Neural cell (in vitro differentiated cells): Measurements from ENCODE around the gene DSCAML1. TPM values are rescaled to one million over a fixed set of nuclear protein-coding genes. Genes with fewer than 3 reads are reported as not detected.

ENCODE experiments used
- H2AFZ ChIP-seq: fragments of 200-600, 300-800 bp; sonication (generic), shearing (Covaris generic); 2 replicates; pipeline ENCODE4 v1.6.0; 2014; ENCODE audit warnings: low read depth, mild to moderate bottlenecking, antibody characterized with exemption, low read length, moderate library complexity
- H3F3A ChIP-seq: fragments of 200-600 bp; shearing (Covaris generic); 2 replicates; pipeline ENCODE4 v1.6.1; 2016; ENCODE audit warnings: mild to moderate bottlenecking, moderate library complexity, mixed read lengths, antibody characterized with exemption, low read length; ENCODE audit not compliant: insufficient read depth, poor library complexity, severe bottlenecking
- H3K27ac ChIP-seq: fragments of 200-600, 300-800 bp; sonication (generic), shearing (Covaris generic); 2 replicates; pipeline ENCODE4 v1.5.1; 2014; ENCODE audit warnings: mild to moderate bottlenecking, low read length, moderate library complexity
- H3K27me3 ChIP-seq: fragments of 300-800, 200-600 bp; sonication (generic), shearing (Covaris generic); 2 replicates; pipeline ENCODE4 v1.6.0; 2014; ENCODE audit warnings: mild to moderate bottlenecking, low read depth, low read length, moderate library complexity; ENCODE audit not compliant: insufficient read depth
- H3K36me3 ChIP-seq: fragments of 300-800, 200-600 bp; sonication (generic), shearing (Covaris generic); 2 replicates; pipeline ENCODE4 v1.5.1; 2014; ENCODE audit warnings: mild to moderate bottlenecking, antibody characterized with exemption, low read length, moderate library complexity; ENCODE audit not compliant: insufficient read depth
- H3K4me2 ChIP-seq: fragments of 300-800, 200-600 bp; sonication (generic), shearing (Covaris generic); 2 replicates; pipeline ENCODE4 v1.6.0; 2014; ENCODE audit warnings: mild to moderate bottlenecking, low read length
- H3K4me3 ChIP-seq: fragments of 300-800, 200-600 bp; sonication (generic), shearing (Covaris generic); 2 replicates; pipeline ENCODE4 v1.5.1; 2014; ENCODE audit warnings: mild to moderate bottlenecking, low read length, moderate library complexity
- H3K79me2 ChIP-seq: fragments of 200-600 bp; shearing (Covaris generic); replicated peaks from 2 replicates; pipeline ENCODE4 v1.6.0; 2014; ENCODE audit warnings: mild to moderate bottlenecking, low read length, moderate library complexity; ENCODE audit not compliant: insufficient read depth
- H3K9ac ChIP-seq: fragments of 300-800, 200-600 bp; sonication (generic), shearing (Covaris generic); 2 replicates; pipeline ENCODE4 v1.6.1; 2016; ENCODE audit warnings: mild to moderate bottlenecking, low read length, mixed read lengths
- H3K9me2 ChIP-seq: fragments of 200-600 bp; shearing (Covaris generic); 2 replicates; pipeline ENCODE4 v1.6.1; 2016; ENCODE audit warnings: mild to moderate bottlenecking, low read length, mixed read lengths; ENCODE audit not compliant: insufficient read depth
- H3K9me3 ChIP-seq: fragments of 200-600, 300-800 bp; sonication (generic), shearing (Covaris generic); 2 replicates; pipeline ENCODE4 v1.6.1; 2016; ENCODE audit warnings: mild to moderate bottlenecking, mixed run types, low read length, moderate library complexity, mixed read lengths
- H4K20me1 ChIP-seq: fragments of 200-600 bp; shearing (Covaris generic); 2 replicates; pipeline ENCODE4 v1.6.1; 2016; ENCODE audit warnings: mild to moderate bottlenecking, mixed run types; ENCODE audit not compliant: insufficient read depth
- EP300 ChIP-seq: fragments of 450-650 bp; conservative IDR thresholded peaks from 2 replicates; pipeline ENCODE4 v1.6.1; 2014; ENCODE audit warnings: antibody characterized with exemption, mild to moderate bottlenecking, moderate library complexity; ENCODE audit not compliant: poor library complexity, severe bottlenecking
- EZH2 ChIP-seq: fragments of 200-600, 300-800 bp; shearing (Covaris generic), sonication (generic); IDR thresholded peaks from 2 replicates; pipeline ENCODE4 v1.6.1; 2014; ENCODE audit warnings: antibody characterized with exemption, low read length, borderline replicate concordance, mild to moderate bottlenecking; ENCODE audit not compliant: insufficient read depth, poor library complexity, severe bottlenecking
- MXI1 ChIP-seq: fragments of 450-650 bp; conservative IDR thresholded peaks from 2 replicates; pipeline ENCODE4 v1.6.1; 2014; ENCODE audit warnings: antibody characterized with exemption, mild to moderate bottlenecking; ENCODE audit not compliant: poor library complexity, severe bottlenecking
- POLR2AphosphoS5 ChIP-seq: IDR thresholded peaks from 2 replicates; pipeline ENCODE4 v1.6.1; 2012
- RAD21 ChIP-seq: fragments of 450-650 bp; conservative IDR thresholded peaks from 2 replicates; pipeline ENCODE4 v1.6.1; 2014; ENCODE audit warnings: antibody characterized with exemption, mild to moderate bottlenecking, moderate library complexity
- SMC3 ChIP-seq: fragments of 450-650 bp; conservative IDR thresholded peaks from 2 replicates; pipeline ENCODE4 v1.6.1; 2014; ENCODE audit warnings: antibody characterized with exemption, mild to moderate bottlenecking, moderate library complexity; ENCODE audit not compliant: poor library complexity
- polyA plus RNA-seq: library from polyadenylated mRNA; depleted of rRNA; stranded (reverse); fragments of >200 nt; gene quantifications from 2 replicates; pipeline ENCODE4 v1.2.3, GENCODE V29; 2014
- TF ChIP-seq, protein P1 (sequence below): fragments of 450-650 bp; IDR thresholded peaks from 2 replicates; pipeline ENCODE4 v1.5.1; 2014; ENCODE audit warnings: antibody characterized with exemption, mild to moderate bottlenecking, moderate library complexity; ENCODE audit not compliant: poor library complexity, severe bottlenecking
- TF ChIP-seq, protein P2 (sequence below): IDR thresholded peaks from 2 replicates; pipeline ENCODE4 v1.6.1; 2012; ENCODE audit warnings: borderline replicate concordance

Gene DSCAML1
- polyA plus RNA-seq, 1 donor from 2014 or later, result 1.3 TPM

DNA sequence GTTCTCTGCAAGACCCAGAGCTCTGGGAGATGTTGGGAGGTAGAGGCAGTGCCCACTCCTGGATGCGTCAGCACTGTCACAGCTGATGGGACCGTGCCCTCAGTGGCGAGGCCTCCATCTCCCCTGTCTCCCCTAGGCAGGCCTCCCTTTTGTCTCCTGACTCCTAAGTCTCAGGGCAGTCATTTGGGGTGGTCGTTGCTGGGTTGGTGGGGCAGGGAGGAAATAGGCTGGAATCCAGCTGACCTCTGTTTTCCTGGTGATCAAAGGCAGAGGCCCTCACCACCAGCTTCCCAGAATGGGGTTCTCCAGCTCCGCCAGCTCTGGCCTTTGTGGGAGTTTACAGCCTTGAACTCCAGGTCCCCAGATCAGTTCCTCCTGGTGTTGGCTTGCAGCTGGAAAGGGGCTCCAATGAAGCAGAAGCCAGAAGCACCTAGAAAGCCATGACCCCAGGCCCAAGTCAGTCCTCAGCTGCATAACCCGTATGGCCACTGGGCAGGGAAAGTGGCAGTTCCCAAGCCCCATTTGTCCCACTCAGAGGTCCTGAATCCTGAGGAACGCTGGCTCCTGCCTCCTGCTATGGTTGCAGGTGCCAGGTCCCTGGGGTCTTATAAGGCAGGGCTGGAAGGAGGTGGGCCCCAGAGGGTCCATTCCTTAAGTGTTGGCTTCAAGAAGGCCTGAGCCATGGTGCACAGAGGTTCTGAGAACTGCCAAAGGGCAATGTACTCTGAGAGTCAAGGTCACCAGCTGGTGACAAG, 34.8 kb upstream of the DSCAML1 start:
- Histone ChIP-seq H3K36me3 (peaks cover 3% of the 10 kb centered on the region), H3K4me2 (no peak overlapping the region), H3F3A (no peaks in the 10 kb centered on the region), H3K9ac (no peak overlapping the region), H3K79me2 (no peaks in the 10 kb centered on the region), H3K9me3 (no peaks in the 10 kb centered on the region), H3K27me3 (no peaks in the 10 kb centered on the region), H3K27ac (no peak overlapping the region), H4K20me1 (no peaks in the 10 kb centered on the region), H2AFZ (no peak overlapping the region), H3K4me3 (no peak overlapping the region), H3K9me2 (no peaks in the 10 kb centered on the region)
- TF ChIP-seq, protein P1, sequence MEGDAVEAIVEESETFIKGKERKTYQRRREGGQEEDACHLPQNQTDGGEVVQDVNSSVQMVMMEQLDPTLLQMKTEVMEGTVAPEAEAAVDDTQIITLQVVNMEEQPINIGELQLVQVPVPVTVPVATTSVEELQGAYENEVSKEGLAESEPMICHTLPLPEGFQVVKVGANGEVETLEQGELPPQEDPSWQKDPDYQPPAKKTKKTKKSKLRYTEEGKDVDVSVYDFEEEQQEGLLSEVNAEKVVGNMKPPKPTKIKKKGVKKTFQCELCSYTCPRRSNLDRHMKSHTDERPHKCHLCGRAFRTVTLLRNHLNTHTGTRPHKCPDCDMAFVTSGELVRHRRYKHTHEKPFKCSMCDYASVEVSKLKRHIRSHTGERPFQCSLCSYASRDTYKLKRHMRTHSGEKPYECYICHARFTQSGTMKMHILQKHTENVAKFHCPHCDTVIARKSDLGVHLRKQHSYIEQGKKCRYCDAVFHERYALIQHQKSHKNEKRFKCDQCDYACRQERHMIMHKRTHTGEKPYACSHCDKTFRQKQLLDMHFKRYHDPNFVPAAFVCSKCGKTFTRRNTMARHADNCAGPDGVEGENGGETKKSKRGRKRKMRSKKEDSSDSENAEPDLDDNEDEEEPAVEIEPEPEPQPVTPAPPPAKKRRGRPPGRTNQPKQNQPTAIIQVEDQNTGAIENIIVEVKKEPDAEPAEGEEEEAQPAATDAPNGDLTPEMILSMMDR, result no peak
- TF ChIP-seq POLR2AphosphoS5, result no peak
- TF ChIP-seq SMC3, result no peak

DNA sequence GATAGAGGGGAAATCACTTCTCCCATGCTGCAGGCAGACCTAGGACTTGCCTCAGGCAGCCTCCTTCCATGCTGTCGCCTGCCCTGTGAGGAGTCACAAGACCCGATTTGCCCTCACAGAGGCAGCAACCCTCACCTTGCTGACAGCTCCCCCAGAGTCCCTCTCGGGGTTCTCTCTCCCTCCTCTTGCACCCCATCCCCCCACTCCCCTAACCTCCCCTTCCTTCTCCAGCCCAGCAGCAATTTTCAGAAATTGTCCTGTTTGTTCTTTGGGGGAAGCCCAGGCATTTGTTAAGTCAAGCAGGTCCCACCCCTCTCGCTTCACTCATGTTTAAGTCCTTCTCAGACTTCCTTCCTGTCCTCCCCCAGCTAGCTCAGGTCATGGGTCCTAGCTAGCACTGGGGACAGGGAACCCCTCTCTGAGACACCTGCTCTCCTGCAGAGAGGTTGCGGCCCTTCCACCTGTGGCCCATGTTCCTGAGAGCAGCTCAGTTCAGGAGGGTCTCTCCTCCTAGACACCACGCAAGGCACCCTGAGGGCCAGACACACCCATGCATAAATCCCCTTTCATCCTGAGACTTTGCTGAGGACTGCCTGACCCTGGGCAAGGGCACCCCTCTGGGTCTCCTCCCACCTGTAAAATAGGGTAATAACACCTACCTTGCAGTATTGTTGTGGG, 33.8 kb upstream of the DSCAML1 start:
- Histone ChIP-seq H3K9ac (no peak overlapping the region), H3K4me3 (no peak overlapping the region), H3K9me3 (no peaks in the 10 kb centered on the region), H3K27ac (no peak overlapping the region), H4K20me1 (no peaks in the 10 kb centered on the region), H3F3A (no peaks in the 10 kb centered on the region), H3K9me2 (no peaks in the 10 kb centered on the region), H3K79me2 (no peaks in the 10 kb centered on the region), H3K27me3 (no peaks in the 10 kb centered on the region), H3K36me3 (peaks cover 3% of the 10 kb centered on the region), H3K4me2 (no peak overlapping the region), H2AFZ (no peak overlapping the region)
- TF ChIP-seq, protein P1, result no peak
- TF ChIP-seq POLR2AphosphoS5 (no peak), RAD21 (no peak), EP300 (no peak), MXI1 (no peak), SMC3 (no peak), EZH2 (no peak)
- TF ChIP-seq, protein P2, sequence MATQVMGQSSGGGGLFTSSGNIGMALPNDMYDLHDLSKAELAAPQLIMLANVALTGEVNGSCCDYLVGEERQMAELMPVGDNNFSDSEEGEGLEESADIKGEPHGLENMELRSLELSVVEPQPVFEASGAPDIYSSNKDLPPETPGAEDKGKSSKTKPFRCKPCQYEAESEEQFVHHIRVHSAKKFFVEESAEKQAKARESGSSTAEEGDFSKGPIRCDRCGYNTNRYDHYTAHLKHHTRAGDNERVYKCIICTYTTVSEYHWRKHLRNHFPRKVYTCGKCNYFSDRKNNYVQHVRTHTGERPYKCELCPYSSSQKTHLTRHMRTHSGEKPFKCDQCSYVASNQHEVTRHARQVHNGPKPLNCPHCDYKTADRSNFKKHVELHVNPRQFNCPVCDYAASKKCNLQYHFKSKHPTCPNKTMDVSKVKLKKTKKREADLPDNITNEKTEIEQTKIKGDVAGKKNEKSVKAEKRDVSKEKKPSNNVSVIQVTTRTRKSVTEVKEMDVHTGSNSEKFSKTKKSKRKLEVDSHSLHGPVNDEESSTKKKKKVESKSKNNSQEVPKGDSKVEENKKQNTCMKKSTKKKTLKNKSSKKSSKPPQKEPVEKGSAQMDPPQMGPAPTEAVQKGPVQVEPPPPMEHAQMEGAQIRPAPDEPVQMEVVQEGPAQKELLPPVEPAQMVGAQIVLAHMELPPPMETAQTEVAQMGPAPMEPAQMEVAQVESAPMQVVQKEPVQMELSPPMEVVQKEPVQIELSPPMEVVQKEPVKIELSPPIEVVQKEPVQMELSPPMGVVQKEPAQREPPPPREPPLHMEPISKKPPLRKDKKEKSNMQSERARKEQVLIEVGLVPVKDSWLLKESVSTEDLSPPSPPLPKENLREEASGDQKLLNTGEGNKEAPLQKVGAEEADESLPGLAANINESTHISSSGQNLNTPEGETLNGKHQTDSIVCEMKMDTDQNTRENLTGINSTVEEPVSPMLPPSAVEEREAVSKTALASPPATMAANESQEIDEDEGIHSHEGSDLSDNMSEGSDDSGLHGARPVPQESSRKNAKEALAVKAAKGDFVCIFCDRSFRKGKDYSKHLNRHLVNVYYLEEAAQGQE, result no peak
